Measurements from ENCODE around the gene OSCP1.
A peak's percentile ranks its signal among the peaks of the same experiment; 100 is the strongest.

The OSCP1 gene

DNA sequence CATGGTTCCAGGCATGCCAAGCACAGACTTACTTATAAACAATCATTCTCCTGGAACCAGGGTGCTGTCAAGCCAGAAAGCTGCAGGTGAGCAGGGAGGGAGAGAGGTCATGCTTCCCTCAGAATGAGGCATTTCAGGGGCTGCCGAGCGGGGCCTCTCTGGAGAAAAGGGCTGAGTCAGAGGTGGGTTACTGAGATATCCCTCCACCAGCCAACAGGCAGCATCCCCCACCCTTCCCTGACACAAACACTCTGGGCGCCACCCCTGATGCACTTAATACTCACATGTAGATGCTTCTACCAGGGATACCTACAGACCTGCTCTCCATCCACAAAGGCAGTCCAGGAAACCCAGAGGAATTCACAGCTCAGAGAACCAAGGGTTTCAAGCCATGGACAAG is 77.6 kb downstream of the OSCP1 start:
- DNase-seq (ENCODE audit: low read depth), result no peak
- no peak overlapping the region for H3K4me3 ChIP-seq (ENCODE audit: control insufficient read depth, low read depth, low read length)
- TF ChIP-seq CTCF (IDR thresholded peaks at IDR 0.05; ENCODE audit: control insufficient read depth, insufficient read depth, low read depth, low read length, missing control alignments), result no peak

DNA sequence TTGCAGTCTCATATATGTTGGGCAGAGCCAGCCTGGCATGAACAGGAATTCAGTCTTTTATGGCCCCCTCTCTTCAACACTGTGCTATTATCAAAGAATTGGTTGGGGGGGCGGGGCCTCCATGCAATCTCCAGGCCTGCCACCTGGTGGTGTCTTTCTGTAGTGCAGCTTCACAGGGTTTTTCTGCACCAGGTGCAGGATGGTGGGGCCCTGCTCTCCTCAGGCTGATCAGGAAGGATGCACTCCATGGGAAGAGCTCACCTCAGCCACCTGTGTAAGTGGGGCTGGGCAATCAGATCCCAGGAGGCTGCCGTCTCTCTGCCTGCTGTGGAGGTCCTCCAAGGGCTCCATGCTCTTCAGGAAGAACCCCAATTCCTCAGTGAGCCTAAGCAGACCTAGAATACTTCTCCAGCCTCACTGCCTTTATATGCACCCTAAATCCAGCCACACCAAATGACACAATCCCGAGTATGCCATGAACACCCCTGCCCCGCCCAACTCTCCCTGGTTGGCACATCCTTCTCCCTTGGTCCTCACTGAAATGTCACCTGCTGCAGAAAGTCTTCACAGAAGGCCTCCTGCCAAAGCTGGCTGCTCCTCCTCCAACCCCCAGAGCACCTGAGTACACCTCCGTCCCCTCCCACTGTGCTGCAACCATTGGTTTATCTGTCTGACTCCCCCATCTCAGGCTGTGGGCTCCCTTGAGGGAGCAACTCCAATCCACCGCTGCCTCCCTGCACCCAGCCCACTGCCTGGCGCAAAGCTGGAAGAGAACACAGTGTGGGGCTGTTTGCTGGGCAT is 81.0 kb downstream of the OSCP1 start:
- DNase-seq (ENCODE audit: low read depth), result no peak

More for the DNA sequence above, 81.0 kb downstream of the OSCP1 start:
- peak; percentile 90 for TF ChIP-seq CTCF (IDR thresholded peaks at IDR 0.05; ENCODE audit: control insufficient read depth, insufficient read depth, low read depth, low read length, missing control alignments)
- H3K4me3 ChIP-seq (ENCODE audit: control insufficient read depth, low read depth, low read length), result no peak overlapping the region

Data from AG09309 (cell line).